B cell (primary cell): Measurements from ENCODE around the gene NYNRIN. TPM values are rescaled to one million over a fixed set of nuclear protein-coding genes. Genes with fewer than 3 reads are reported as not detected.
"Not testable (repeated sequence)": the region's sequence is repeated elsewhere in the genome, so short reads cannot be mapped to it uniquely, and the experiment has no call there.

Experiments used
- ATAC-seq: fragments of 200-7000 bp; cut with Tn5 transposase; one replicate; pipeline ENCODE4 v1.10.0; 2021; ENCODE audit warnings: low read depth, mild to moderate bottlenecking, moderate number of reproducible peaks, moderate library complexity
- CTCF ChIA-PET: fragments of 350-600 bp; sonication (Branson Sonifier 250); formaldehyde crosslinking; loops from one replicate; lab custom pipeline; 2021; ENCODE audit warnings: antibody characterized with exemption, inconsistent platforms; lab: Charles Lee
- POLR2A ChIA-PET: fragments of 350-600 bp; sonication (Branson Sonifier 250); formaldehyde crosslinking; loops from one replicate; lab custom pipeline; 2021; ENCODE audit warnings: antibody characterized with exemption; lab: Charles Lee
- DNase-seq: peaks from one replicate; pipeline ENCODE4 v3.0.0; 2013
- H2AFZ ChIP-seq: 2 replicates; pipeline ENCODE4 v1.6.1; 2012; ENCODE audit warnings: mild to moderate bottlenecking, low read depth, low read length; ENCODE audit not compliant: insufficient read depth, poor library complexity, severe bottlenecking
- H3K27ac ChIP-seq, 2 donors: 1 replicate in 1 of 2; 2 replicates in 1 of 2; pipeline ENCODE4 v1.5.1; 2012 to 2013; ENCODE audit warnings: low read length in 2 of 2, mild to moderate bottlenecking in 2 of 2, moderate library complexity in 1 of 2
- H3K27me3 ChIP-seq, 4 experiments: fragments of 200-600 bp in 1 of 4; sonication (generic) in 1 of 4; replicated peaks in 1 of 4; 1 replicate in 2 of 4; 2 replicates in 2 of 4; pipeline versions ENCODE4 v1.6.1 to v1.7.0; 2013 to 2016; ENCODE audit warnings: low read length in 3 of 4, mild to moderate bottlenecking in 2 of 4, mixed read lengths in 1 of 4, moderate library complexity in 1 of 4; ENCODE audit not compliant: insufficient read depth in 4 of 4, control insufficient read depth in 3 of 4; ENCODE audit errors: control extremely low read depth in 1 of 4
- H3K36me3 ChIP-seq, 2 experiments: replicated peaks in 1 of 2; 1 replicate in 1 of 2; 2 replicates in 1 of 2; pipeline versions ENCODE4 v1.6.1 to v1.7.1; 2013; ENCODE audit warnings: low read length in 1 of 2; ENCODE audit not compliant: insufficient read depth in 2 of 2, control insufficient read depth in 1 of 2; ENCODE audit errors: control extremely low read depth in 1 of 2, extremely low read depth in 1 of 2
- H3K4me1 ChIP-seq, 2 donors: fragments of 200-600 bp in 1 of 2; sonication (generic) in 1 of 2; 1 replicate in 1 of 2; 2 replicates in 1 of 2; pipeline versions ENCODE4 v1.5.1 to v1.6.1; 2013 to 2017; ENCODE audit warnings: low read length in 2 of 2; ENCODE audit not compliant: control insufficient read depth in 2 of 2, insufficient read depth in 2 of 2
- H3K4me2 ChIP-seq: replicated peaks from 2 replicates; pipeline ENCODE3; 2012; ENCODE audit warnings: mild to moderate bottlenecking, low read depth, low read length; ENCODE audit not compliant: poor library complexity, severe bottlenecking
- H3K4me3 ChIP-seq, 5 experiments: fragments of 200-600 bp in 1 of 5; sonication (generic) in 1 of 5; 1 replicate in 3 of 5; 2 replicates in 2 of 5; pipeline versions ENCODE4 v1.5.1 to v1.7.0; 2011 to 2016; ENCODE audit warnings: low read length in 4 of 5, mild to moderate bottlenecking in 4 of 5, low read depth in 2 of 5, control low read depth in 1 of 5, moderate library complexity in 1 of 5; ENCODE audit not compliant: insufficient read depth in 1 of 5; ENCODE audit errors: control extremely low read depth in 1 of 5, extremely low read depth in 1 of 5
- H3K79me2 ChIP-seq: fragments of 200-600 bp; sonication (generic); one replicate; pipeline ENCODE4 v1.6.0; 2016; ENCODE audit warnings: low read length; ENCODE audit not compliant: control insufficient read depth, insufficient read depth
- H3K9ac ChIP-seq: fragments of 200-600 bp; sonication (generic); 2 replicates; pipeline ENCODE4 v1.6.1; 2017; ENCODE audit warnings: mild to moderate bottlenecking, low read length, moderate library complexity
- H3K9me3 ChIP-seq, 3 donors: one replicate each; pipeline versions ENCODE4 v1.6.1 to v1.7.1; 2013; ENCODE audit warnings: low read length in 2 of 3; ENCODE audit not compliant: control insufficient read depth in 2 of 3, insufficient read depth in 1 of 3; ENCODE audit errors: control extremely low read depth in 1 of 3
- H4K20me1 ChIP-seq: 2 replicates; pipeline ENCODE4 v1.6.0; 2012; ENCODE audit warnings: mild to moderate bottlenecking, low read length; ENCODE audit not compliant: insufficient read depth, control insufficient read depth, poor library complexity, severe bottlenecking
- H3K27ac Mint-ChIP-seq: one replicate; pipeline ENCODE4 v1.8.0; 2021; ENCODE audit warnings: mixed read lengths
- H3K27me3 Mint-ChIP-seq: one replicate; pipeline ENCODE4 v1.8.0; 2021; ENCODE audit warnings: mixed read lengths
- H3K4me1 Mint-ChIP-seq: one replicate; pipeline ENCODE4 v1.8.0; 2021; ENCODE audit warnings: mixed read lengths
- H3K4me3 Mint-ChIP-seq: one replicate; pipeline ENCODE4 v1.8.0; 2021; ENCODE audit warnings: mixed read lengths
- H3K9me3 Mint-ChIP-seq: one replicate; pipeline ENCODE4 v1.8.0; 2022; ENCODE audit warnings: mixed read lengths; ENCODE audit not compliant: insufficient read depth
- CTCF ChIP-seq: fragments of 200-600 bp; IDR thresholded peaks from one replicate; pipeline ENCODE4 v1.8.0; 2022; ENCODE audit warnings: antibody characterized with exemption, mild to moderate bottlenecking
- EZH2 ChIP-seq: IDR thresholded peaks from 2 replicates; pipeline ENCODE4 v1.6.1; 2012; ENCODE audit warnings: borderline replicate concordance, low read depth, mild to moderate bottlenecking, moderate library complexity, low read length; ENCODE audit not compliant: insufficient read depth, poor library complexity, severe bottlenecking
- WGBS: methylation state at CpG from one replicate; pipeline ENCODE4 v1.1.5; 2013; ENCODE audit warnings: missing lambda C conversion rate; ENCODE audit not compliant: insufficient coverage; 5-methylcytosine and 5-hydroxymethylcytosine counted together
- intact Hi-C: fragments of 100-400 bp; cut with micrococcal nuclease; formaldehyde crosslinking; loops from one replicate; pipeline ENCODE4 v1.10.0; 2022
- polyA plus RNA-seq: library from polyadenylated mRNA; depleted of rRNA; stranded (reverse); fragments of >200 nt; gene quantifications from 2 replicates; pipeline ENCODE4 v1.2.3, GENCODE V29; 2012
- total RNA-seq, 2 donors: library from RNA; stranded (reverse); fragments of 120-200 nt in 1 of 2; gene quantifications; 1 replicate in 1 of 2; 2 replicates in 1 of 2; pipeline versions ENCODE4 v1.2.3 to v1.2.4, GENCODE V29; 2013 to 2022

NYNRIN gene
- total and polyA plus RNA-seq, 2 donors (not counting 1 experiment from before 2014, with no cell fraction given) = 0.04 to 0.34 TPM

GRCh38 chr14:24351517-24351916, 47.3 kb upstream of the NYNRIN start:
- Histone ChIP-seq H3K4me2 (no peak overlapping the region), H3K79me2 (no peaks in the 10 kb centered on the region), H4K20me1 (no peaks in the 10 kb centered on the region), H3K9ac (no peak overlapping the region), H2AFZ (no peak overlapping the region), H3K4me1 (no peaks in the 10 kb centered on the region), H3K27ac (no peak overlapping the region), H3K27me3 (peaks cover 0 to 32% (median 11%) of the 10 kb centered on the region in 4 experiments), H3K36me3 (no peaks in the 10 kb centered on the region), H3K9me3 (no peaks in the 10 kb centered on the region), H3K4me3 (no peak overlapping the region)
- H3K27ac Mint-ChIP-seq = no peak overlapping the region
- no peaks in the 10 kb centered on the region for H3K4me1 Mint-ChIP-seq
- TF ChIP-seq CTCF (no peak), EZH2 (no peak)
- ChIA-PET POLR2A (no interaction called here), CTCF (interaction anchor here (0.6 to 0.8 kb wide), 4 partner anchors 63 to 137 kb away, joined by 3 read pairs; no protein-coding TSS in a partner anchor)
- ATAC-seq = no peak
- 56% methylated on average over 4 of the region's 4 CpGs for WGBS
- intact Hi-C loops = no loop called here
- no peaks in the 10 kb centered on the region for H3K9me3 Mint-ChIP-seq
- DNase-seq = no peak
- H3K4me3 Mint-ChIP-seq = no peak overlapping the region
- H3K27me3 Mint-ChIP-seq = peaks cover 53% of the 10 kb centered on the region

GRCh38 chr14:24353559-24354481, 45.0 kb upstream of the NYNRIN start:
- H3K27ac Mint-ChIP-seq = no peak overlapping the region
- peaks cover 0 to 32% (median 12%) of the 10 kb centered on the region in 4 experiments for H3K27me3 ChIP-seq
- WGBS = 42% methylated on average over 2 of the region's 5 CpGs
- ATAC-seq (no peak), DNase-seq (no peak)
- H3K9me3 Mint-ChIP-seq = no peaks in the 10 kb centered on the region
- POLR2A ChIA-PET = interaction anchor here (0.6 kb wide), 1 partner anchor 242 kb away, joined by 5 read pairs; no protein-coding TSS in a partner anchor
- no peak overlapping the region for H3K4me2 ChIP-seq
- H3K4me3 ChIP-seq = no peak overlapping the region
- H2AFZ ChIP-seq = no peak overlapping the region
- H3K27ac ChIP-seq = no peak overlapping the region
- peaks cover 45% of the 10 kb centered on the region for H3K27me3 Mint-ChIP-seq
- H3K79me2 ChIP-seq = no peaks in the 10 kb centered on the region
- no peak for TF ChIP-seq EZH2
- no peak for TF ChIP-seq CTCF
- no peaks in the 10 kb centered on the region for H3K4me1 Mint-ChIP-seq
- H3K36me3 ChIP-seq = no peaks in the 10 kb centered on the region
- H4K20me1 ChIP-seq = no peaks in the 10 kb centered on the region
- no peaks in the 10 kb centered on the region for H3K4me1 ChIP-seq
- CTCF ChIA-PET = no interaction called here
- no peak overlapping the region for H3K9ac ChIP-seq
- H3K9me3 ChIP-seq = no peaks in the 10 kb centered on the region
- no peak overlapping the region for H3K4me3 Mint-ChIP-seq
- intact Hi-C loops = no loop called here

- H3K4me2 ChIP-seq, H3K9me3 Mint-ChIP-seq, H3K36me3 ChIP-seq, DNase-seq, H3K27ac ChIP-seq, H3K4me1 Mint-ChIP-seq, H3K79me2 ChIP-seq, H3K9me3 ChIP-seq, ATAC-seq, H4K20me1 ChIP-seq, H3K27ac Mint-ChIP-seq, H3K4me1 ChIP-seq, H3K4me3 ChIP-seq, H2AFZ ChIP-seq, intact Hi-C loops, H3K4me3 Mint-ChIP-seq, CTCF ChIA-PET, H3K9ac ChIP-seq: not testable (repeated sequence)
- POLR2A ChIA-PET = interaction anchor here (0.6 kb wide), 1 partner anchor 243 kb away, joined by 5 read pairs; no protein-coding TSS in a partner anchor
- H3K27me3 ChIP-seq = peaks cover 0 to 33% (median 11%) of the 10 kb centered on the region in 4 experiments
- peaks cover 43% of the 10 kb centered on the region for H3K27me3 Mint-ChIP-seq
- WGBS = 70% methylated on average over 1 of the region's 3 CpGs
Observed at GRCh38 chr14:24354482-24354825, 44.3 kb upstream of the NYNRIN start.
